Measurements from ENCODE around the gene TMEM184B.

GRCh38 chr22:38270091-38270992 is 2.5 kb downstream of the TMEM184B start:
- TF ChIP-seq CTCF (conservative IDR thresholded peaks at IDR 0.05 in 1 of 2, IDR thresholded peaks at IDR 0.05 in 1 of 2; ENCODE audit: extremely low read depth in 1 of 2, insufficient read depth in 1 of 2, low read depth in 1 of 2, low read length in 2 of 2) = no peak
- no peak for TF ChIP-seq EZH2 (IDR thresholded peaks at IDR 0.05; ENCODE audit: borderline replicate concordance, low read length)

Measured in mammary epithelial cell (primary cell).